Astrocyte of the hippocampus (primary cell): ENCODE data around the gene TMPRSS9.

ENCODE experiments used
- DNase-seq: peaks from one replicate; pipeline ENCODE4 v3.0.0; 2011; ENCODE audit warnings: low read depth, low spot score

TMPRSS9 gene

DNA sequence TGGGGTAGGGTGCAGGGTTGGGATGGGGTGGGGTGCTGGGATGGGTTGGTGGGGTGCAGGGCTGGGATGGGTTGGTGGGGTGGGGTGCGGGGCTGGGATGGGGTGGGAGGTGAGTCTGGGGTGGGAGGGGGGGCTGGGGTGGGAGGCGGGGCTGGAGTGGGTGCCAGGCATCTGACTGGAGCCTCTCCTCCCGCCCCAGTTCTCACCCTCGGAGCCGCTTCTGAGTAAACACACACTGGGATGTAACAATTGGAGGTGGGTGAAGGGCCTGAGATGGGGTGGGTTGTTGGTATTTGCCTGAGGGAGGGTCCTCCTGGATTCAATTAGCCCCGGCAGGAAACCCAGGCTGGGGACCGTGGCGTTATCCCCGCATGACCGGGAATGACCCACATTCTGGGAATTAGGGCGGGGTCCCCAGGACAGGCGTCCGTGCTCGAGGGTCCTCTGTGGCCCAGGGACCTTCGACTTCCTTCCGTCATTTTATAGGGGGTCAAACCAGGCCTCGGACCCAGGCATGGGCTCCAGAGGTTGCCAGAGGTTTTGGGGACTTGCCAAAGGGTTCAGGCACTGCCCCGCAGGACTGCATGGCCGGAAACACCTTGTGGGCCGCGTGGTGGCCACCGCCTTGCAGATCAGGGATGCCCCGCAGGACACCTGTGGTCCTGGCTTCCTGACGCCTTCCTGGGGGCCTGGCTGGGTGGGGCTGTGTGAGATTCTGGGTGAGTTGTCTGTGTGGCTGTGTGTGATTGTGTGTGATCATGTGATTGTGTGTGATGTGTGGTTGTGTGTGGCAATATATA is 1.4 kb downstream of the TMPRSS9 start:
- no peak for DNase-seq

DNA sequence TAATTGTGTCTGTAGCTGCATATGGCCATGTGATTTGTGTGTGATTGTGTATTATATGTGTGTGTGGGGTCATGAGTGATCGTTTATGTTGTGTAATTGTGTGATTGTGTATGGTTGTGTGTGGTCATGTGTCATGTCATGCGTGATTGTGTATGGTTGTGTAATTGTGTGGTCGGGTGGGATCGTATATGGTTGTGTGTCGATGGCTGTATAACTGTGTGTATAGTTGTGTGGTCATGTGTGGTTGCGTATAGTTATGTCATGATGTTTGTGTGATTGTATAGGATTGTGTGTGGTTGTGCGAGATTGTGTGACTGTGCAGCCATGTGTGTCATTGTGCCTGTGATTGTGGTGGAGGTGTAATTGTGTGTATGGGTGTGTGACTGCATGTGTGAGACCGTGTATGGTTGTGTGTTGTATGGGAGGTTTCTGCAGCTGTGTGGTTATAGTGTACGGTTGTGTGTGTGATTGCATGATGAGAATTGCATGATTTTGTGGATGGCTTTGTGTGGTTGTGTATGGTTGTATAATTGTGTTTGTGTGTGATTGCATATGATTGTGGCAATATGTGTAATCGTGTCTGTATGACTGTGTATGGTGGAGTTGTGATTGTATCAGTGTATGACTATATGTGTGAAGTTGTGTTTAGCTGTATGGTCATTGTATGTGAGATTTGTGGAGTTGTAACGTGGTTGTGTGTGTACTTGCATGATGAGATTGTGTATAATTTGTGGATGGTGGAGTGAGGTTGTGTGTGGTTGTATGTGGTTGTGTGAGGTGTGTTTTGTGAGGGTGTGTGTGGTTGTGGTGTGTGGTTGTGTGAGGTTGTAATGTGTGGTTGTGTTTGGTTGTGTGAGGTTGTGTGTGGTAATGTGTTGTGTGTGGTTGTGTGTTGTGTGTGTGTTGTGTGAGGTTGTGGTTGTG is 2.2 kb downstream of the TMPRSS9 start:
- DNase-seq: no peak

DNA sequence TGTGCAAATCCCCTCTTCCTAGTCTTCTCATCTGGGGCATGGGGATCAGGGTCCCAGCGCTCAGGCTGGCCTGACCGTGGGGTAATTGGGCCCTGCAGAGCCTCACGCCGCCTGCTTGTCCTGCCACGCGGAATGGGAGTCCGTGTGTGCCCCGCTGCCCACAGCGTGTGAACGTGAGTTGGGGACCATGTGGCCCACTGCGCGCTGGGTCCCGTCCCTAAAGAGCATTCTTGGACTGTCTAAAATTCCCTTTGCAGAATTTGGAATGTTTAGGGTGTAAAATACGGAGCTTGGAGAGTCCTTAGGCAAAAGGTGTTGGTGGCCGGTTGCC is 2.9 kb downstream of the TMPRSS9 start:
- no peak for DNase-seq

DNA sequence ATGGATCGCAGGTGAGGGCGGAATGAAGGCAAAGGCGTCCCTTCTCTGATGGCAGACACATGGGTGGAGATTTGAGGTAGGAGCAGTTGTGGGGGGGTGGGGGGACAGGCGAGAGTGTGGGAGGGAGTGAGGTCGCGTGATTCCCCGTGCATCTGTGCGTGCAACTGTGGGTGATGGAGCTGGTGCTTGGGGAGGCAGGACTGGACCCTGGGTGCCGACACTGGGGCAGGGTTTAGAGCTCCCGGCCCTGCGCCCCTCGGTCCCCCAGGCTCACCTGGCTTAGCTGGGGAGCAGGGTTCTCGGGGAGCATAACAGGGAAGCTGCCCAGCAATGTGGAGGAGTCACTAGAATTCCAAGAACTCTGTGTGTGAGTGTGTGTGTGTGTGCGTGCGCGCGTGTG is 3.4 kb downstream of the TMPRSS9 start:
- DNase-seq: no peak

DNA sequence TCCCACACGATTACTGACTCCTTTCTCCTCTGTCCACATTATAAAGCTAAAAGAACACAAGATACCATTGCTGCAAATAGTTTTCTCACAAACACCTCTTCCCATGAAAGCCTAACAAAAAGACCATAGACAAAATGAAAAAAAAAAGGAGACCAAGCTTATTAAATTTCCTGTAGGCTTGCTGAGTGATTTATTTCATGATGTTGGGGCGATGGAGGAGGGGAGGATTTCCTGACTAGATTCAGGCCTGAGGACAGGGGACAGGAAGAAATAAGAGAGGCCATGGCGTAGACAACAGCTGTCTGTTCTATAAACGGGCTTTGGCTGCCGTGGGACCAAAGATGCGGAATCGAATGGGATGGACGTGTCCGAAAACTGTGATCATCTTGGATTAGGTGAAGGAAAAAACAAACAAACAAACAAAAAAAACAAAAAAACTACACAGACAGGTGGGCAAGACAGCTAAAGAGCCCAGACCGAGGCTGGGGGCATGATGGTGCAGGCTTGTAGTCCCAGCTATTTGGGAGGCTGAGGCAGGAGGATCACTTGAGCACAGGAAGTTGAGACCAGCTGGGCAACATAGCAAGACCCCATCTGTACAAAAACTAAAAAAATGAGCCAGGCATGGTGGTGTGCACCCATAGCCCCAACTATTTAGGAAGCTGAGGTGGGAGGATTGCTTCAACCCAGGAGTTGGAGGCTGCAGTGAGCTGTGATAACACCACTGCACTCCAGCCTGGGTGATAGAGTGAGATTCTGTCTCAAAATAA is 5.3 kb downstream of the TMPRSS9 start:
- DNase-seq: no peak

DNA sequence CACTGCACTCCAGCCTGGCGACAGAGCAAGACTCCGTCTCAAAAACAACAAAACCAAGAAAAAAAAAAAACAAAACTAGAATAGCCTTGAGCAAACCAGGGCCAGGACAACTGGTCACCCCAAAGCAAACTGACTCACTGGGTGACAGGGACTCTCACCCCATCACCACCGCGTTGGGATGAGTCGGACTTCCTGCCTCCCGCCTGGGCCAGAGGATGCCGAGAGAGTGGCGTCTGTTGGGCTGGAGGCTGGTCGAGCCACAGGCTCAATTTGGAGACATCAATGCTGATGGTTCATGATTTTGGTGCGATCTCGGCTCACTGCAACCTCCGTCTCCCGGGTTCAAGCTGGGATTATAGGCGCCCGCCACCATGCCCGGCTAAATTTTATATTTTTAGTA is 11.6 kb downstream of the TMPRSS9 start:
- DNase-seq: no peak

DNA sequence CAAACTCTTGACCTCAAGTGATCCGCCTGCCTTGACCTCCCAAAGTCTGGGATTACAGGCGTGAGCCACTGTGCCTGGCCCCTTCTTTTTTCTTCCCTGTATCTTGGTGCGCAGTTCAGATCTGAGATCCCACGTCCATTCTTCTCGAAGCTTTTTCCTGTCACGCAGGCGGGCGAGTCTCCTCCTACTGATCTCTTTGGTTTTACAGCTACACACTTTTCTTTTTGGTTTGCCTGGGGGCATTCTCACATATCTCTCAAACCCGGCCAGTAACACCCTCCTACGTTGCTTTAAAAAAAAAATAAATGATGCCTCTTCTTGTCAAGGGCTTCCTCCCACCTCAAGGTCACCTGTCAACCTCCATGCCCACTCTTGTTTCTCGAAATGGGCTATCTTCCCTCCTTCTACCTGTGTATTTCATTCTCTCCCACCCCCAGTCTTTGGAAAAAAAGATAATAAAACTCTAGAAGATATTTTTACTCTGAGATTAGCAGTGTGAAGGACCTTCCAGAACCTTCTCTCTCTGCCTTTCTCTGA is 12.1 kb downstream of the TMPRSS9 start:
- no peak for DNase-seq

DNA sequence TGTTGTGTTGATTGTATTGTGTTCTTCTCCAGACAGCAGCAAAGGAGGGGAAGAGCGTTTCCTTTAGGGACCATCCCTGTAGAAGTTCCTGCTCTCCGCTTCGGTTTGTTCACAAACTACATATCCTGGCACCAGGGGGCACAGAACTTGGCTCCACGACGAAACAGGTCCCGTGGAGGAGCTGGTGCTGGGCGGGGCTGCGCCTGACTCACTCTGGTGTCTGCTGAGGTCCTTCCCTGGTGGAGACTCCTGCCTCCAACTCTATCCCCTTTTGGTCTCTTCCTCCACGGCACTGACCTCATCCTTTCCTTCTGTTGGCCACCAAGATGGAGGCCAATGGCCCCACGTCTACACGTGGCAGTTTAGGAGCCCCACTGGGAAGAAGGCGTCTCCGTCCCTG is 14.7 kb downstream of the TMPRSS9 start:
- DNase-seq: no peak

DNA sequence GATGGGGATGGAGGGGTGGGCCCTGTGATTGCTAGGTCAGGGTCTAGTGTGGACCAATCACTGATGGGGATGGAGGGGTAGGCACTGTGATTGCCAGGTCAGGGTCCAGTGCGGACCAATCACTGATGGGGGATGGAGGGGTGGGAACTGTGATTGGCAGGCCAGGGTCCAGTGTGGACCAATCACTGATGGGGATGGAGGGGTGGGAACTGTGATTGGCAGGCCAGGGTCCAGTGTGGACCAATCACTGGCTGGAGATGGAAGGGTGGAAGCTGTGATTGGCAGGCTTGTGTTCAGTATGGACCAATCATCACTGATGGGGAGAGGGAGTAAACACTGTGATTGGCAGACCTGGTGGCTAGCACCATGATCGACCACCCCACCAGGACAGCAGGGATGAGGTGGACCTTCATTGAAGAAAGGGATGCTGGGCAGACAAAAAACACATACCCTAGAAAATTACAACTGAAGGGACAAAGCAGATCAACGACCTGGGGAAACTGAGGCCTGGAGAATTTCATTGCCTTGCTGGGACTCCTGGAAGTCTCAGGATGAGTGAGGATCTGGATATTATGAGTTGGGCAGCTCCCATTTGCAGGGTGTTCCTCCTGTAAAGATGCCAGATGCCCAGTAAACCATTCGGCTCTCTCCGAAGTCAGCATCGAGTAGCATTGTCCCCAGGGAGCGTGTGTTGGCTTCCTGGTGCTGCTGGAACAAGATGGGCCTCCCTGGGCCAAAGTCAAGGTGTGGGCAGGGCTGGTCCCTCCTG is 15.5 kb downstream of the TMPRSS9 start:
- DNase-seq: no peak

DNA sequence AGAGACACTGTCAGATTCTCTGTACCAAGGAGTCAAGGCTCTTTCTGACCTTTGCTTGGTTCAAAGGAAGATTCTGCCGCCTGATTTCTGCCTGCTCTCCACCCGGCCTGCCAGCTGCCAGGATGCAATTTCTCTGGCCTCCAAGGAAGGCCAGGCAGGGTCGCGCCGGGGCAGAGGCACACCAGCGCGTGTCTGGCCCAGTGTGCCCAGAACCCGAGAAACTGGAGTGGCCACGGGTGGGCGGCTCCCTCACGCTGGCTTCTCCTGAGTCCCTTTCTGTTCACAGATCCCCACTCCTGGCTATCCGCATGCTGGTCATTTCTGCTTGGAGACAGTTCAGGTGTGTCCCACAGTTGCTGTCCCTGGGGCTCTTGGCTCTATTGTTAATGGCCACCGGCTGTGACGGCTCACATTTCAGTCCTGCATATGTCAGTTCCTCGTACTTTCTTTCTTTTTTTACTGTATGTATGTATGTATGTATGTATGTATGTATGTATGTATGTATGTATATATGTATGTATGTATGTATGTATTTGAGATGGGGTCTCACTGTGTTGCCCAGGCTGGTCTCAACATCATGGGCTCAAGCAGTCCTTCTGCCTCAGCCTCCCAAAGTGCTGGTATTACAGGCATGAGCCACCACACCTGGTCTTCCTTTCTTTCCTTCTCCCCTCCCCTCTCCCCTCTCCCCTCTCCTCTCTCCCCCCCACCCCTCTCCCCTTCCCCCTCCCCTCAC is 16.9 kb downstream of the TMPRSS9 start:
- DNase-seq: no peak

DNA sequence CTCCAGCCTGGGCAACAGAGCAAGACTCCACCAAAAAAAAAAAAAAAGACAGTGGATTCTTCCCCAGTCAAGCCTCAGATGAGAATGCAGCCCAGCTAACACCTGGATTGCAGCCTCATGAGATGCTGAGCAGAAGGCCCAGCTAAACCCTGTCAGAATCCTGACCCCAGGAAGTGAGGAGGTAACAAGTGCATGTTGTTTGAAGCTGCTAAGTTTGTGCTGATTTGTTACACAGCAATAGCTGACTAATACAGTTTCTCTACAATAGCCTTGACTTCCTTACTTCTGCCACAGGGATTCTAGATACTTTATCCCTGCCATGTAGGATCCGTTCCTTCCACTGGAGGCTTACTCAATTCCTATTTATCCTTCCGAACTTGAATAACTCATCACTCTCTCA is 20.5 kb downstream of the TMPRSS9 start:
- no peak for DNase-seq

DNA sequence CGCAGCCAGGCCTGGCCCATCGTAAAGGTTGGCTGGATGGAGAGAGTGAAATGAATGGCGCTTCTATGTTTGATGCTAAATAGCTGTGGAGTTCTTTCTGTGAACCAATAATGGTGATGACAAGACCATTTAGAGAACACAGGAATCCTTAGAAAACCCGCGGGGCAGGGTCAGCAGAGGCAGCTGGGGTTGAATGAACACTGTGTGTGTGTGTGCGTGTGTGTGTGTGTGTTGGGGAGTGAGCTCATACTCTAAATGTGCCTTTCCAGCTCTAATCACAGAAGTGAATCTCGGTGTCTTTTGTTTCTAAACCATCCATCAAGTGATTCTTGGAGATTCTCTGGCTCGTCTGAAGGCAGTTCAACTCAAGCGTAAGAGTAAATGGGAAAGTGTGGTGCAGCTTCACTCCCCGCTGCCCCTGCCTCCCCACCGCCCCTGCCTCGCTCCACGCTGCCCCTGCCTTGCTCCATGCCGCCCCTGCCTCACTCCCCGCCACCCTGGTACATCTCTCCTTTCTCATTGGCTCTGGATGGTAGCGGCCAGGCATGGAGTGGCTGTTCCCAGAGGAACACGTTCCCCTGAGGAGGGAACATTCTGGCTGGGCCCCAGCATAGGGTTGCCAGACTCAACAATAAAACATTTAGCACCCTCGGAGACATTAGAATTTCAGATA is 21.2 kb downstream of the TMPRSS9 start:
- peak; percentile 43 for DNase-seq

DNA sequence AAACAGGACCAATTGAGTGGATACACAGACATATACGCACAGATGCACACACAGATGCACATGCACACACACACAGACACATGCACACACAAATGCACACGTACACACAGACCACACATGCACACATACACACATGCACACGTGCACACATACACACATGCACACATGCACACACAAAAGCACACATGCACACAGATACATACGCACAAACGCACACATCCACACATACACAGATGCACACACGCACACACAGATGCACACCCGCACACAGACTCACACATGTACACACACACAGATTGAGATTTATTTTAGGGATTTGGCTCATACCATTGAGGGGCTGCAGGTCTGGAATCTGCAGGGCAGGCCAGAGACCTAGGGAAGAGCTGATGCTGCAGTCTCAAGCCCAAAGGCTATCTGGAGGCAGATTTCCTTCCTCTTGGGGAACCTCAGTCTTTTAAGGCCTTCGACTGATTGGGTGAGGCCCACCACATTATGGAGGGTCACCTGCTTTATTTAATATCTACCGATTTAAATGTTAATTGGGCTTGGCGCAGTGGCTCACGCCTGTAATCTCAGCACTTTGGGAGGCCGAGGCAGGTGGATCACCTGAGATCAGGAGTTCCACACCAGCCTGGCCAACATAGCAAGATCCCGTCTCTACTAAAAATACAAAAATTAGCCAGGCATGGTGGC is 22.6 kb downstream of the TMPRSS9 start:
- DNase-seq: no peak

DNA sequence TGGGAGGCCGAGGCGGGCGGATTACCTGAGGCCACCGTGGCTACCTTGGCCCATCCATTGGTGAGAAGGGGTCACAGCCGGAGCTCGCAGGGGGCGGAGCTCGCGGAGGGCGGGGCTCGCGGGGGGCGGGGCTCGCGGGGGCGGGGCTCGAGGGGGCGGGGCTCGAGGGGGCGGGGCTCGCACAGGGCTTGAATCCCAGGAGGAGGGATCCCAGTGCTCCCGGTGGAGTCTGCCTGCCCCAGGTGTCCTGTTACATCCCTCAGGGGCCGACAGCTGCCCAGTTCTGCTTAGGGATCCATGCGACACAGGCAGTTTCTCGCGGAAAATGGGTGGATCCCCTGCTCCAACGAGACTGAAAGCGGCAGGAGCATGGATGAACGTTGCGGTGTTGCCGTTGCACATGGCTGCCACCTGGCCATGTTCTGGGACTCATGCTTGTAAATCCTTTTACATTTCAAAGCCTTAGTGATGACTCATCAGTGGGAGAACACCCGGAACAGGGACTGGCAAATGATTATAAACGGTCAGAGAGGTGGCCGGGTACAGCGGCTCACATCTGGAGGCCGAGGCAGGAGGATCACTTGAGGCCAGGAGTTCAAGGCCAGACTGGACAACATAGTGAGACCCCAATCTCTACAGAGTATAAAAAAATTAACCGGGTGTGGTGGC is 25.1 kb downstream of the TMPRSS9 start:
- DNase-seq: peak; percentile 61

DNA sequence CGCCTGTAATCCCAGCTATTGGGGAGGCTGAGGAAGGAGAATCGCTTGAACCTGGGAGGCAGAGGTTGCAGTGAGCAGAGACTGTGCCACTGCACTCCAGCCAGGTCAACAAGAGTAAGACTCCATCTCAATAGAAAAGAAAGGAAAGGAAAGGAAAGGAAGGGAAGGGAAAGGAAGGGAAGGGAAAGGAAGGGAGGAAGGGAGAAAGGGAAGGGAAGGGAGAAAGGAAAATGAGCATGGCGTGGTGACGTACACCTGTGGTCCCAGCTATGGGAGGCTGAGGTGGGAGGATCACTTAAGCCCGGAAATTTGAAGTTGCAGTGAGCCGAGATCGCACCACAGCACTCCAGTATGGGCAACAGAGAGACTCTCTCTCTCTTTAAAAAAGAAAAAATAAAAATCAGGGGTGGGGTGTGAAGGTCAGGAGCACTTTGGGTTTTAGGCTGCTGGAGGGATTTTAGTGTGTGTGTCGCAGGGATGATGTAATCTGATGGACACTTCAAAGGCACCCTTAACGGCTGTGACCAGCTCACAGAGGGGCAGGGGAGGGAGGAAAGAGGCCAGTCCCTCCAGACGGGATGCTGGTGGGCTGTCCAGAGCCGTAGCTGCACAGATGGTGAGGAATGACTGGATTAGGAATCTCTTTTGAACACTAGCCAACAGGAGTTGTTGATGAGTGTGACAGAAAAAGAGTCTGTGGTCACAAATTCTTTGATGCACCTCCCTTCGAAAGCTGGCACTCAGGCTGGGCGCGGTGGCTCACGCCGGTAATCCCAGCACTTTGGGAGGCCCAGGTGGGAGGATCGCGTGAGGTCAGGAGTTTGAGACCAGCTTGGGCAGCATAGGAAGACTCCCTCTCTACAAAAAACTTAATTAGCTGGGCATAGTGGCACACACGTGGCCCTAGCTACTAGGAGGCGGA is 27.6 kb downstream of the TMPRSS9 start:
- no peak for DNase-seq

DNA sequence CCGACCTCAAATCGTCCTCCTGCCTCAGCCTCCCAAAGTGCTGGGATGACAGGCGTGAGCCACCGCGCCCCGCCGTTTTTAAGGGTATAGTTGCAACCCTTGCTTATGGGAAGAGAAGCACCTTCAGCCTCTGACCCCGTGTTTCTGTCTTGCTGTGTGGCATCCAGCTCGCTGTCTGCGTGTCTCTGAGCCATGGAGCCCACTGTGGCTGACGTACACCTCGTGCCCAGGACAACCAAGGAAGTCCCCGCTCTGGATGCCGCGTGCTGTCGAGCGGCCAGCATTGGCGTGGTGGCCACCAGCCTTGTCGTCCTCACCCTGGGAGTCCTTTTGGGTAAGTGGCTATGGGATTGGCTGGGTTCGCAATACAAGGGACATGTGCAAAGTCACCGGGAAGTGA is 29.5 kb downstream of the TMPRSS9 start:
- no peak for DNase-seq

DNA sequence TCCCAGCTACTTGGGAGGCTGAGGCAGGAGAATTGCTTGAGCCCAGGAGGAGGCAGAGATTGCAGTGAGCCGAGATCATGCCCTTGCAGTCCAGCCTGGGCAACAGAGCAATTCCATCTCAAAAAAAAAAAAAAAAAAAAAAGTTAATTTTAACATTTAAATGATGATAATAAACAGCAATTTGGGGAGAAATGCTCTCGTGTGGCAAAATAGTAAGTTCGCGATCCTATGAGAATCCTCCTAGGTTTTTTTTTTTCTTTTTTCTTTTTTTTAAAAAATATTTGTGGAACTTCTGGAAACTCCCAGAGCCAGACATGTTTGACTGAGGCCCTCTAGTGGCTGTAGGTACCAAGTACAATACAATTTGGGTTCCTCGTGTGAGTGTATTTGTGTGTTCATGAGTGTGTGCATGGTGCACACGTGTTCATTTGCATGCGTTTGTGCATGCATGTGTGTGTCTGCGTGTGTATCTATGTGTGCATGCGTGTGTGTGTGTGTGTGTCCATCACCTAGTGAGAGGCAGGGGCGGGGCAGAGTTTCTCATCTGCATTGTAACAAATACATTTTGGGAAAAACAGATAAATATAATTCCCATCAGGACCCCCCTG is 31.2 kb downstream of the TMPRSS9 start:
- DNase-seq: peak; percentile 77
